ENCODE measurements around the gene KCNT1. TPM values are rescaled to one million over a fixed set of nuclear protein-coding genes. Genes with fewer than 3 reads are reported as not detected.

Gene KCNT1
- total RNA-seq, 1 experiment from 2014 or later = 0.68 TPM

GRCh38 chr9:135776893-135777622 is 75.1 kb downstream of the KCNT1 start:
- no peak overlapping the region for H4K5ac ChIP-seq (ENCODE audit: insufficient read length, low read depth, low read length)
- no peaks in the 10 kb centered on the region for H3K9me3 ChIP-seq (ENCODE audit: control insufficient read depth, low read depth, low read length)
- H2AFZ ChIP-seq (ENCODE audit: low read length) = no peak overlapping the region
- H4K8ac ChIP-seq (replicated peaks; ENCODE audit: insufficient read length, low read depth, low read length) = no peak overlapping the region
- no peaks in the 10 kb centered on the region for H3K79me1 ChIP-seq (ENCODE audit: insufficient read depth, low read depth, low read length, poor library complexity, severe bottlenecking)
- no CpG with 5 or more reads among the region's 25 CpGs for WGBS (ENCODE audit: extremely low coverage, insufficient read length, low lambda C conversion rate)
- H3K9ac ChIP-seq (ENCODE audit: extremely low read depth, insufficient read length, low read length) = no peak overlapping the region
- no peaks in the 10 kb centered on the region for H3K27me3 ChIP-seq (ENCODE audit: insufficient read depth, low read length)
- H3K27ac ChIP-seq (ENCODE audit: insufficient read length, low read depth, low read length) = no peak overlapping the region
- H2BK120ac ChIP-seq (ENCODE audit: low read depth, low read length, poor library complexity, severe bottlenecking) = no peak overlapping the region
- Mint-ChIP-seq H3K27me3 (ENCODE audit: low read depth) (no peaks in the 10 kb centered on the region), H3K9me3 (no peaks in the 10 kb centered on the region), H3K4me3 (no peak overlapping the region), H3K27ac (no peak overlapping the region), H3K36me3 (ENCODE audit: insufficient read depth in 1 of 3, low read depth in 3 of 3) (no peaks in the 10 kb centered on the region), H3K4me1 (no peaks in the 10 kb centered on the region)
- H2BK15ac ChIP-seq (ENCODE audit: low read depth, low read length) = no peak overlapping the region
- H4K20me1 ChIP-seq (ENCODE audit: control insufficient read depth, insufficient read depth, insufficient read length) = peaks cover 2% of the 10 kb centered on the region
- H3K4me2 ChIP-seq (ENCODE audit: insufficient read depth, insufficient read length, low read length) = no peak overlapping the region
- H2BK12ac ChIP-seq (ENCODE audit: insufficient read length, low read depth, low read length) = no peak overlapping the region
- H3K23me2 ChIP-seq (ENCODE audit: insufficient read length, low read depth, low read length, poor library complexity, severe bottlenecking) = no peaks in the 10 kb centered on the region
- no peak overlapping the region for H3K4ac ChIP-seq (ENCODE audit: low read depth, low read length)
- H3T11ph ChIP-seq (ENCODE audit: low read length) = no peak overlapping the region
- H3K4me1 ChIP-seq (ENCODE audit: insufficient read depth, low read length) = no peaks in the 10 kb centered on the region
- H3K18ac ChIP-seq (ENCODE audit: insufficient read length, low read depth, low read length) = no peak overlapping the region
- H4K91ac ChIP-seq (ENCODE audit: insufficient read length, low read depth, low read length) = no peak overlapping the region
- no peak overlapping the region for H3K56ac ChIP-seq (ENCODE audit: insufficient read length, low read depth, low read length)
- no peak overlapping the region for H3K23ac ChIP-seq (ENCODE audit: insufficient read length, low read depth, low read length)
- no peak for DNase-seq
- no peak overlapping the region for H2AK5ac ChIP-seq (ENCODE audit: insufficient read length, low read length)
- H2BK20ac ChIP-seq (ENCODE audit: low read depth, low read length, poor library complexity, severe bottlenecking) = no peak overlapping the region
- H3K79me2 ChIP-seq (ENCODE audit: insufficient read depth, low read length) = no peaks in the 10 kb centered on the region
- no peak overlapping the region for H2BK5ac ChIP-seq (ENCODE audit: insufficient read length, low read length)
- H3K14ac ChIP-seq (ENCODE audit: insufficient read depth, low read length) = no peak overlapping the region
- TF ChIP-seq, protein P1, sequence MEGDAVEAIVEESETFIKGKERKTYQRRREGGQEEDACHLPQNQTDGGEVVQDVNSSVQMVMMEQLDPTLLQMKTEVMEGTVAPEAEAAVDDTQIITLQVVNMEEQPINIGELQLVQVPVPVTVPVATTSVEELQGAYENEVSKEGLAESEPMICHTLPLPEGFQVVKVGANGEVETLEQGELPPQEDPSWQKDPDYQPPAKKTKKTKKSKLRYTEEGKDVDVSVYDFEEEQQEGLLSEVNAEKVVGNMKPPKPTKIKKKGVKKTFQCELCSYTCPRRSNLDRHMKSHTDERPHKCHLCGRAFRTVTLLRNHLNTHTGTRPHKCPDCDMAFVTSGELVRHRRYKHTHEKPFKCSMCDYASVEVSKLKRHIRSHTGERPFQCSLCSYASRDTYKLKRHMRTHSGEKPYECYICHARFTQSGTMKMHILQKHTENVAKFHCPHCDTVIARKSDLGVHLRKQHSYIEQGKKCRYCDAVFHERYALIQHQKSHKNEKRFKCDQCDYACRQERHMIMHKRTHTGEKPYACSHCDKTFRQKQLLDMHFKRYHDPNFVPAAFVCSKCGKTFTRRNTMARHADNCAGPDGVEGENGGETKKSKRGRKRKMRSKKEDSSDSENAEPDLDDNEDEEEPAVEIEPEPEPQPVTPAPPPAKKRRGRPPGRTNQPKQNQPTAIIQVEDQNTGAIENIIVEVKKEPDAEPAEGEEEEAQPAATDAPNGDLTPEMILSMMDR (conservative IDR thresholded peaks at IDR 0.05) = no peak
